NCI-H526 treated with DMSO at 0.1 percent for 48 hours (cell line): ENCODE data around the gene EPS8L2.

Experiments used
- DNase-seq: peaks from one replicate; lab custom pipeline; 2025; lab: John Stamatoyannopoulos, UW

EPS8L2 gene

DNA sequence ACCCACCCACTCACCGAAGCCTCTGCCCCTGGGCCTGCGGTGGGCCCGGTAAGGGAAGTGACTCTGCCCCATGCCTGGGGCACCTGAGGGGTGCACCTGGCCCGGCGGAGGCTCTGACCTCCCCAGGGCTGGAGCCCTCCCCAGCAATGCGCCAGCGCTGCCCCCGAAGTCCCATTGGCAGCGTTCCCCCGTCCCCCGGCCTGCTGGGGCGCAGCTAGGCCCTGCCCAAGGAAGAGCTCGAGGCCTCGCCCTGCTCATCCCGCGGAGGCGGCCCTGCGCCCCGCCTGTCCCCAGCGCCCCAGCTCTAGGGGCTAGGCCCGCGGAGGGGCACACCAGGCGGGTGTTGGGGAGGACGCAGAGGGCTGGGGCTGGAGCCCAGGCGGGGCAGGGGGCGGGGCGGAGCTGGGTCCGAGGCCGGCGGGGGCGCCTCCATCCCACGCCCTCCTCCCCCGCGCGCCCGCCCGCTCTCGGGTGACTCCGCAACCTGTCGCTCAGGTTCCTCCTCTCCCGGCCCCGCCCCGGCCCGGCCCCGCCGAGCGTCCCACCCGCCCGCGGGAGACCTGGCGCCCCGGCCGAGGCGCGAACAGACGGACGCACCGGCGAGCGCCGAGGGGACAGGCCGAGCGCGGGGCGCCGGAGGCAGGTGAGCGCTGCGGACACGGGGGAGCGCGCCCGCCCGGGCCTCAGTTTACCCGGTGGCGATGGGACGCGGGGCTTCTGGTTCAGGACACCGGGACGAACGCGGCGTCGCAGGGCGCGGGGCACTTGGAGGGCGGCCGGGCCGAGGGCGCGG is at the start of gene EPS8L2:
EPS8L2 (plus strand) TSS at position 586 of the 793 bp plus-strand sequence. CDS start 3,177 bp downstream, outside the sequence.
- DNase-seq = no peak

DNA sequence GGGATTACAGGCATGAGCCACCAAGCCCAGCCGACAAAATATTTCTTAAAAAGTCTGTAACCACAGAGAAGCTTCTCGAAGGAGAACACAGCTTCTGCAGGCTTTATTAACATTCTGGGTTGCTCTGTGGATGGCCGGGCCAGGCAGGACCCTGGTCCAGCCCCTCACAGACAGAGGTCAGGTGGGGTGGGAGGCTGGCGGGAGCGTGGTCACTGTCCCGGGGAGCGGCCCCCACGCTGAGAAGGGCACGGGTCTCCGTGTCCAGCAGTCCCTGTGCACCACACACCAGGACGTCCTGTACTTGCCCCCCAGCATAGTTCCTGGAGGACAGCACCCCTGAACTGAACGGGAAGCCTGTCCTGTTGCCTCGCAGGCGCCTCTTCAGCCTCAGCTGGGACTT is 49.6 kb upstream of the EPS8L2 start:
- no peak for DNase-seq

DNA sequence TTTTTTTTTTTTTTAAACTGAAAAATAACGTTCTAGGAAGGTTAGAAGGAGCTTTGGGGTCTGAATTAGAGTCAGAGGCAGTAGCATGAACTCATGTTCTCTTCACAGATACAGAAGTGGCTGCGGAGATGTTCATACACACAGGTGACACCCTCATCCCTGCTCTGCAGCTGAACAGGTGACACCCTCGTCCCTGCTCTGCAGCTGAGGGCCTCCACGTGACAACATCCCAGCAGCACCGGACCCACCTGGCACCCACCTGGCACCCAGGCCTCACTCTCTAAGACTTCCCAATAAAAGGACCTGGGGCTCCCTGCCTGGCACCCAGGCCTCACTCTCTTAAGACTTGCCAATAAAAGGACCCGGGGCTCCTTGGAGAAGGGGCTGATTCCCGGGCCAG is 49.2 kb upstream of the EPS8L2 start:
- DNase-seq = no peak

DNA sequence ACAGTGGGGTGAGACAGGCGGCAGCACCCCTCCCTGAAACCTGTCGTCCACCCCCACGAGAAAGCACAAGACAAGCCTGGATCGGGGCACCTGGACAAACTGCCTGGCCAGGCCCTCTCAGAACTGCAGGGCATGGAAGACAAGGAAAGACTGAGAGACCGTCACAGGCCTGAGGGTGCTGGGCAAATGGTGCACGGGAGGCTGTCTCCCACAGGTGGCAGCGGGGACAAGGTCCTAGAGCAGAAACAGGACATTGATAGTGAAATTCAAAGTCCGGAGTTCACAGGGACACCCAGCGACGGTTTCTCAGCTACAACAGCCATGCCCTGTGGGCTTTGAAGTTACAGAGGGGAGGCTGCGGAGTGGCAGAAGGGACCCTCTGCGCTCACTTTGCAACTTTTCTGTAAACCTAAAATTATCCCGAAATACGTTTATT is 48.3 kb upstream of the EPS8L2 start:
- DNase-seq = no peak

DNA sequence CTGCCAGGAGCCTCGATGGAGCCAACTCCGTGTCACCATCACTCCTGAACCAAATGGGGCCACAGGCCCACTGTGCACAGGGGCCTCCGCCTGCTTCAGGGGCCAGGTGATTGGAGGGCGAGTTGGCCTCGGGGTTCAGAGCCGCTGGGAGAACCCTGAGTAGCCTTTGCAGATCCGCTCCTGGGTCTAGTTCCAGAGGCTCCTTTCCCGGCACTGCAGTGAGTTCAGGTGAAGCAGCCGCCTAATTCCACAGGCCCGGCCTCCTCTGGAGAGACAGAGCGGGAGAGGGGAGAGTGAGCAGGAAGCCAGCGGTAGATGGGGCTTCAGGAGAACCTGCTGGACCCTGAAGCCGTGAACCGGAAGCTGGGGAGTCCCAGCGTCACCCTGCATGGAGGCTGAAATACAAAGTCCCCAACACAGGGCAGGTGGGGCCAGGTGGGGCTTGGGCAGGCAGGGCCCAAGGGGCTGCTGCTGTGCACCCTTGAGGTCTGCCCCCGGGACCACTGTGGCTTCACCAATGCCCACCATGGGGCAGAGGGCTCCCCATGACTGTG is 46.4 kb upstream of the EPS8L2 start:
- DNase-seq = no peak

DNA sequence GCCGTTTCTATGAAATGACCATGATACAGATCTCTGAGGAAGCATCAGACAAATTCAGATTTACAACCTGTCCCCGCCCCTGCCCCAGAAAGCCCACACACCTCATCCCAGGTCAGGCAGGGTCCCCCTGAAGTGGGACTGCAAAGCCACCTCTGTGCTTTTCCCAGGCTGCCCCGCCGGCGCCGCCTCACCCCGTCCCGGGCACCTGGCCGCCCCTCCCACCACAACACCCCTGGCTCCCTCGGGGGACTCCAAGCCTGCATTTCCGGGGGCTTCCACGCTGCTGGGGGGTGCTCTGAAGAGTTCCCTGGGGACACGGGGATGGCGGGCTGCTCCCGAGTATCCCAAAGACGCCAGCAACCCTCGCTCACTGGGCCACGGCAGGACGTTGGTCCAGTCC is 45.8 kb upstream of the EPS8L2 start:
- DNase-seq = no peak

DNA sequence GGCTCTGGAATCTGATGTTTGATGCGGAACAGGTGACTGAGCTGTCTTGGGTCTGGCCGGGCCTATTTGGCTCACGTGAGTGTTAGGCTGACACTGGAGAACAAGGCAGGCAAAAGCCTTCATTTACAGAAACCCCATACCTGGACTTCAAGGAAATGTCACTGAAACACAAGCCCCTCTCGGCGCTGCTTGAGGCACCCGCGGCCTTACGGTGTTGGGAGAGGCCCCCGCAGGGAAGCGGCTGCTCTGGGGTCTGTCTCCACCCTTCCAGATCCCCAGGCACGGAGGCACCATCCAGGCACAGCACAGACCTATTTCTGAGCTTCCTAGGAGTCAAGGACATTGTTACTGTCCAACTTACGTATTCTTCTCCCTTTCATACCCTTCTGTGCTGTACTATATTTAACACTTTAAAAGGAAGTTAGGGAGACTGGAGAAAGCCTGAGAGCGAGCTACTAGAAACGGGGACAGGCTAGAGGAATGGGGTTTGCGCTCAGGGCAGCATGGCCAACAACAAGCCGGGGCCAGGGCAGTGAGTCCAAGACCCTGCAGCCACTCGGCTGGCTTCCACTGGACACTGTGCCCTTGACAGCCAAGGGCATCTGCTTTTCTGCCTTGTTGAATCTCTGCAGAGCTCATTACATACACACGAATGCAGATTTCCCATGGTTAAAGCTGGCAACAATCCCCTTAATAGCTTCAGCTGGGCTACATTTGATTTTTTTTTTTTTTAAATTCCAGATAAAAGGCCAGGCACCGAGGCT is 45.2 kb upstream of the EPS8L2 start:
- no peak for DNase-seq

DNA sequence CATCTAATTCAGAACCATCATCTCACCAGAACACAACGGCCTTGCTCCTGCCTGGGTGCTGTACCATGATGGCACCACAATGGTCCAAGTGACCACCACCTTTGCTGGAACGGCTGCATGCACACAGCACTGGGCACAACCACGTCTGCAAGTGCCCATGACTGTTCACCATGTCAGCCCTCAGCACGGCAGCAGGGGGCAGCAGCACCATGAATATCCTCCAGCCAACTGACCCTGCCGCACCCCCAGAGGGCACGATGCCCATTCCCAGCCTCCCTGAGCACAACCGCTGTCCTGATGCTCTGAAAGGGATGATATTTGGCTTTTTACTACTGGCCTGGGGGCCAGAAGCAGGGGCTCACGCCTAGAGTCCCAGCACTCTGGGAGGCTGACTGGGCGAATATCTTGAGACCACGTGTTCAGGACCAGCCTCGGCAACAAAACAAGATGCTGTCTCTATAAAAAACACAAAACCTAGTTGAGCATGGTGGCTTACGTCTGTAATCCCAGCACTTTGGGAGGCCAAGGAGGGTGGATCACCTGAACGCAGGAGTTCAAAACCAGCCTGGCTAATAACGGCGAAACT is 43.2 kb upstream of the EPS8L2 start:
- no peak for DNase-seq

DNA sequence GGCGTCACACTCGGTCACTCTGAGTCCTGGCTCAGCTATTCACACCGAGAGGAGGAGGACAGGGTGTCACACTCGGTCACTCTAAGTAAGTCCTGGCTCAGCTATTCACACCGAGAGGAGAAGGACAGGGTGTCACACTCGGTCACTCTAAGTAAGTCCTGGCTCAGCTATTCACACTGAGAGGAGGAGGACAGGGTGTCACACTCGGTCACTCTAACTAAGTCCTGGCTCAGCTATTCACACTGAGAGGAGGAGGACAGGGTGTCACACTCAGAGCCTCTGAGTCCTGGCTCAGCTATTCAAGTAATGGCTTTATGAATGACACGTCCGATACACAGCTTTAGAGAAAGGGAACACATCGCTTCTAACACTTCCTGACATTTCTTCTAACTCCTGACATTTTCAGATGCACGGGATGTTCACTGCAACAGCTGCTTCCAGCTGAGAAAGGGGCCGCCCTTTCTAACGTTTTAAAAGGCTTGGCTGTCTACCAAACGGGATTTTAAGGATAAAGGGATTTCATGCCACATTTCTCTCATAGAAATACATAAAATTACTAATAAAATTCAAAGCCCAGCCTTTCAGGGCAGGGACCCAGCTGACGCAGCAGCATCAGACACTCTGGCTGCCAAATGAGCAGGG is 40.8 kb upstream of the EPS8L2 start:
- no peak for DNase-seq

DNA sequence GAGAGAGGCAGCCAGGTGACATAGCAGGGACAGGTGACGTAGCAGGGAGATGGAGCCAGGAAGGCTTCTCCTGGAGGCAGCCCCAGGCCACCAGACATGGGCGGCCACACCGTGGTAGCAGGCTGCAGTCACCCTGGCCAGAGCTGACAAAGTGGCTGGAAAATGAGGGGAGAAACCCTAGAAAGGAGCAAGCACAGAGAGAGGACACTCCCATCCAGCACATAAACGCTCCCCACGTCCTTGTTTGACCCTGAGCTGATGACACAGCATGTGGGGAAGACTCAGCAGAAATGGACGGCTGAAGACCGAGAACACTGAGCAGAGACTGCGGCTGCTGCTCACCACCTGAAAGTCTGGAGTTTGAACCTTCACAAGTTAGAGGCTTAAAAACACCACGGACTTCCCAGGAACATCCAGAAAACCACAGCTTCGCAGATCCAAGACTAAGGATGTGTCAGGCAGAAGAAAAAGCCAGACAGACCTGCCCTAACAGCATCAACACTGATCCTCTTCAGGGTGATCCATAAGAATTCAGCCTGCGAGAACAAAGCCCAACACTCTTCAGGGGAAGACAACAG is 40.2 kb upstream of the EPS8L2 start:
- no peak for DNase-seq

DNA sequence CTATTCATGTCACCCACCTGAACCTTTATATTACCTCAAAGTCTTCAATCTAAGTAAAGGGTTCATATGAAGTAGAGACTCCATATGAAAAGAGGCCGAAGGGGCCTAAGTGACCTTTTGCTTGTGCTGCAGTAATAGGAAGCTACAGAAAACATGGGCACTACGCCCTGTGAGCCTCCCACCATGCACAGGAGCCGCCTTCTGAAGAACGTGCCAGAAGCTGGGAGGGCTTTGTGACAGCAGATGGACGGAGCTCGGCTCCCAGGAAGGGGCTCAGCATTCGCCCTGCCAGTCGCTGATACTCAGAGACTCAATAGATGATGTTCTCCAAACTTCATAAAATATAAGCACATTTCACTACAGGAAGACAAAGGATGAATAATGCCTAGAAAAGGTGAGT is 32.2 kb upstream of the EPS8L2 start:
- DNase-seq = no peak

DNA sequence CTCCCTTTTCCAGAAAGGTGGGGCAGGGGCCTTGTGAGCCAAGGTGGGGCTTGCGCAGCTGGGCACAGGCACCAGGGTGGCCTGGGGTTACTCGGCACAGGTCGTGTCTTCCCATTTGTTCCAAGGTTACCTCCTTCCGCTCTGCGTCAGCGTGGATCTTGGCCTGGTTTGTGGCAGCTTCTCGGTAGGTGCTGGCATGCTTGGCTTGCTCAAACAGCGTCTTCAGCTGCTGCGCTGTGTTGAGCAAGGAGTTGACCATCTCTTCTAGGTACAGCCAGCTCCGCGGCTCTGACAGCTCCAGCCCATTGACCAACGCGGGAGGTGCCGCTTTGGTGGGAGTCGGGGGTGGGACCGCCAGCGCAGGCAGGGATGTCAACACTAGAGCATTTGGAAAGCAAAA is 31.6 kb upstream of the EPS8L2 start:
- DNase-seq = no peak

DNA sequence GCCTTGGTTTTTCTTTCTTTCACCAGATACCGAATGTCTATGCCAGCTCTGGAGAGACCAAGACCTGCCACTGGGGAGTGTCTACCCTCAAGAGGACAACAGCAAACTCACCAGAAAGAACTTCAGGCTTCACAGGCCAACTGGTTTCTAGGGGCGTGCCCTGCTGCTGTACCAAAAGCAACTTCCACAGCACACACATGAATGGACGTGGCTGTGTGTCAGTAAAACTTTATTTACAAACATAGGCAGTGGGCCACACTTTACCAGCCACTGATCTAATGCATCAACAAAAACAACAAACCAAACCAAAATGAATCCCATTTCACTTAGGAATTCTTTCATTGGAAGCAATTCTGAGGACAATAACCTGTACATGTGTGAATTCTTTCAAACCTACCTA is 27.7 kb upstream of the EPS8L2 start:
- DNase-seq = no peak

DNA sequence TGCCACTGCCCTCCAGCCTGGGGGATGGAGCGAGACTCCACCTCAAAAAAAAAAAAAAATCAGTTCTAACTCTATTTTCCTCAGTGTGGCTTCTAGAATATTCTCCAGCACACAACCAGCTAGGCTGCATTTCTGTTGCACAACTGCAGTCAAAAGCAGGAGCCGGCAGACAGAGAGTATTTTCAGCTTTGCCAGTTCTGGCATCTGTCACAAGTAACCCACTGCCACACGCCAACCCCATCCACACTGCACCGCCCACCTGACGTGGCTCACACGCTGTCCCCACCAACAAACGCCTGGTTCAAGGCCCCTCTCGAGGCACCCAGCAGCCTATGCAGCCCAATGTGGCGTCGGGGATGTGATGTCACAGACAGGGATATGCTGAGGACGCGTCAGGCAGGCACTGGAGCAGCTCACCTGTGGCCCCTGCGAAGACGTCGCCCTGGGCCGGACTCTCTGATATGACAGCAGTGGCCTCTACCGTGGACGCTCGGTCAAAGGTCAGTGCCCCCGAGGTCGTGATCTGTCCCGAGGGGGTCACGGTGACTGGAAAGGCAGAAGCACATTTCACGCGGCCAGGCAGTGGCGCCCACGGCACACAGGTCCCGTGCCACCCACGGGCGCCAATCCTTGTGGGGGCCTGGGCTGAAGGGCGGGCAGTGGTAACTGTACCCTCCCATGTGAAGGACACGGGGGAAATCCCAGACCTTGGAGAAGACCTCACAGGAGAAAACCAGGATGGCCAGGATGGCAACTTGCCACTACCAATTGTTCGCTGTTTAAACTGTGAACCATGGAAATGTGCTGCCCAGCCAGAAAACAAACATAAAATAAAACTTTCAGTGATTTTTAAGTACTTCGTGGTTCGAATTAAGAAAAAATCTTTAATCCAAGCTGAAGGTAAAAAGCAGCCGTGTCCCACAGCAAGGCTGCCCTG is 26.5 kb upstream of the EPS8L2 start:
- no peak for DNase-seq

DNA sequence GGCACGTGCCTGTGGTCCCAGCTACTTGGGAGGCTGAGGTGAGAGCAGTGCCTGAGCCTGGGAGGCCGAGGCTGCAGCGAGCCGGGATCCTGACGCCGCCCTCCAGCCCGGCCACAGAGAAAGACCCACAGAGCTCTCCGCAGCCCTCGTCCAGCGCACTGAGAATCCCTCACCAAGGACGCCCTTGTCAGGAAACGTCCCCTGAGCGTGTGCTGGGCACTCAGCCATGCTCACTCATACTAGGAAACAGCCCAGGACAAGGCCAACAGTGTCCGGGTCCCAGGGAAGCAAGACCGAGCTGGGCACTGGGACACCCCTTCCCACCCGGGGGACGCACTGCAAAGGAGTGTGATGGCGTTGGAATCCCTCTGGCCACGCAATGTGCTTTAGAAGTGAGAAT is 25.6 kb upstream of the EPS8L2 start:
- DNase-seq = no peak

DNA sequence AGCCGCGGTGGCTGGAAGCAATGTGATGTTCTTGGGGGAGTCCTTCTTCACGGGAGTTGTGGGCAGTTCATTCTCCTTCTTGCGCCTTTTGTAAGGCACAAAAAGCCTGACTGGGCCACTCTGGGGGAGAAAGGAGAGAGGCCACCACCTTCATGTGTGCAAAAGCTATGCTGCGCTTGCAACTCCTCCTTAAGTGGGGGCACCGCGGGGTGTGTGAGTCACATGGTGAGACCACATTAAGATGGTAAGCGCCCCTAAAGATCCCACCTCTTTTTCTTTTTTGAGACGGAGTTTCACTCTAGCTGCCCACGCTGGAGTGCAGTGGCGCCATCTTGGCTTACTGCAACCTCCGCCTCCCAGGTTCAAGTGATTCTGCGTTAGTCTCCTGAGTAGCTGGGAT is 25.1 kb upstream of the EPS8L2 start:
- DNase-seq = no peak

DNA sequence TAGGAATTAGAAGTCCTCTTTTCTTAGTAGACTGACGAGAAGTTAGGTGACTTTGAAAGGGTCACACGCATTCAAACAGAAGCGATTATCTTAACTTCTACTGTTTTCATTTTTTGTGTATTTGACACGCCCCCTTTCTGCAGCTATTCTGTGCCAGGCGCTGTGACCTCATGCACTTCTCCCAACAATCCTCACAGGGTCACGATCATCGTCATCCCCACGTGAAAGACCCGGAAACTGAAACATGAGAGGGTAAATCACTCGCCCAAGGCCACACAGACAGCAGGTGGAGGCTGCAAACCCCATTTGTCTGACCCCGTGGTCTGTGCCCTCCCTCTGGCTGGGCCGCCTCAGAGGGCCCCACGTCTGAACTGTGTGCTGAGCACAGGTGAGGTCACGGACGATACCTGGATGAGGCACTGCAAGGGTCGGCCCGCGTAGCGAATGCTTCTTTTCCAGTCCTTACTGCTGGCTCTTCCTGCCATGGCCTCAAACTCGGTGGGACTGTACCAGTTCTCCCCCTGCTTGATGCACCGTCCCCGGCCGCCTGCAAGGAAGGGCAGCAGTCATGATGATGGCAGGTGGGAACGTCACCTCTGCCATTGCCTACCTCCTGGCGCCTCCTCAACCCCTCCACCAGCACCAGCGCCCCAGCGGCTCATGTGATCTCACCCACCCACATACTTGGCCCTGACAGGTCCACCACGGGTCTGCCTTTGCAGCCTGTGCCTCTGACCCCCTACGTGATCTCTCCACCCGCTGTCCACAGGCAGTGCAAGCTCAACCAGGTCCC is 19.4 kb upstream of the EPS8L2 start:
- no peak for DNase-seq

DNA sequence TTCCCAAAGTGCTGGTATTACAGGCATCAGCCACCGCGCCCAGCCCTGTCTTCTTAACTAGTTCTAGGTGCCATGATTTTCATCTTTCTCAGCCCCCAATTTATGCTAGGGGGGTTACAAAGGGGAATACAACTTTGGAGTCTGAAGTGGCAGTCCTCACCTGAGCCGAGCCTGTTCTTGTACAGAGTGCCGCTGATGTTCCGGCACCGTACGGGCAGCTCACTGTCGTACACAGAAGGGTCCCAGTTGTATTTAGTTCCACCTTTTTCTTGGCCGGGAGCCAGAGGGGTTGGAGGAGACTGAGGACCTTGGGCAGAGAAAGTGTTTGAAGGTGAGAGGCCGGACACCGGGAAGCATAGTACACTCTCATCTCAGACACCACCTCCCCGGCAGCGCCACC is 18.3 kb upstream of the EPS8L2 start:
- DNase-seq = no peak

DNA sequence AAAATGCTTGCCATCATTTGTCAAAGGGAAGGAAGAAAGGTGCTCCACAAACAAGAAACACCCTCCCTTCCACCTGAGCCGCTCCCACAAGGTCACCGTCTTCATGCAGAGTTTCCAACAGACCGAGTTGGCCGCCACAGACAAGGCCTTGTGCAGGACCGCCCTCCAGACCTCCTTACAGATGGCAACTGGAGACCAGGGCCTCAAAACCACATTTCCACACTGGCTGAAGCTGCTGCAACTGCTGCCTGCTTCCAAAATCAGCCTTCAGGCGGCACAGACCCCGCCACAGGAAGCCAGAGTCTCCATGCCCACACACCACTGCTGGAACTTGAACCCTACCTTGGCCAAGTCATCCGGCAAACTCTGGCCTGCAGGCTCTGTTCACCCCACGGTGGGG is 17.4 kb upstream of the EPS8L2 start:
- no peak for DNase-seq

DNA sequence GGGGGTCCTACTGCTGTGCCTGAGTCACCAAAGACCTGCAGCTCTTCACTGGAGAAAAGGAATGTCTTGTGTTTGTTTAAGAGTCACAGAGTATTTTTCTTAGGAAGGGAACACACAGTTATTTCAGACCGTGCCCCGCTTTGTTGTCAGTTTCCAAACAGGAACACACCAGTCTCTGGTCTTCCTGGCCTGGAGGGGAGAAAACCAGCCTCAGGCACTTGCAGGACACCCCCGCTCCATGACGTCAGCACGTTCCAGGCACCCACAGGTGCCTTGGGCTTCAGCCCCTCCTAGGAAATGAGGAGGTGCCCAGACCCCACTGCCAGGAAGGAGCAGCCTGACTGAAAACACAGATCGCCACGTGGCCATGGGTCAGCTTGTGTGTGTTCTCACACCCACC is 16.4 kb upstream of the EPS8L2 start:
- DNase-seq = no peak
